Ascending aorta (tissue), 2 donors: Measurements from ENCODE around the gene SCARB2. TPM values are rescaled to one million over a fixed set of nuclear protein-coding genes. Genes with fewer than 3 reads are reported as not detected.

Experiments used
- DNase-seq, 2 donors: peaks; one replicate each; pipeline ENCODE4 v3.0.0-alpha.2; 2019; ENCODE audit warnings: low spot score in 2 of 2
- H3K27ac ChIP-seq, 2 donors: fragments of 200-600 bp; sonication (generic); one replicate each; pipeline ENCODE4 v1.5.1; 2016 to 2017; ENCODE audit warnings: mild to moderate bottlenecking in 1 of 2
- H3K27me3 ChIP-seq: fragments of 200-600 bp; sonication (generic); one replicate; pipeline ENCODE4 v1.5.1; 2017
- H3K36me3 ChIP-seq, 2 donors: fragments of 200-600 bp; sonication (generic); one replicate each; pipeline ENCODE4 v1.5.1; 2016
- H3K4me1 ChIP-seq, 2 donors: fragments of 200-600 bp; sonication (generic); one replicate each; pipeline ENCODE4 v1.5.1; 2016 to 2017; ENCODE audit warnings: mild to moderate bottlenecking in 1 of 2
- H3K4me3 ChIP-seq, 2 donors: fragments of 200-600 bp; sonication (generic); one replicate each; pipeline ENCODE4 v1.5.1; 2016 to 2017; ENCODE audit warnings: mild to moderate bottlenecking in 1 of 2
- H3K9me3 ChIP-seq, 2 donors: fragments of 200-600 bp; sonication (generic); one replicate each; pipeline ENCODE4 v1.5.1; 2016
- intact Hi-C: fragments of 100-400 bp; cut with DNase I; formaldehyde crosslinking; loops from one replicate; pipeline ENCODE4 v1.15.1; 2023
- total RNA-seq: library from RNA; depleted of rRNA; stranded (reverse); fragments of >200 nt; gene quantifications from one replicate; pipeline ENCODE4 v1.1.0, GENCODE V29; 2016
- TF ChIP-seq, protein P1 (sequence below), 3 experiments: fragments of 200-600 bp in 2 of 3; fragments of 450-650 bp in 1 of 3; sonication (generic) in 2 of 3; IDR thresholded peaks; one replicate each; pipeline ENCODE4 v1.5.1; 2016 to 2019; ENCODE audit warnings: antibody characterized with exemption in 3 of 3, mild to moderate bottlenecking in 1 of 3, moderate library complexity in 1 of 3

Gene SCARB2
- total RNA-seq, 1 donor from 2014 or later, result 94.1 TPM

DNA sequence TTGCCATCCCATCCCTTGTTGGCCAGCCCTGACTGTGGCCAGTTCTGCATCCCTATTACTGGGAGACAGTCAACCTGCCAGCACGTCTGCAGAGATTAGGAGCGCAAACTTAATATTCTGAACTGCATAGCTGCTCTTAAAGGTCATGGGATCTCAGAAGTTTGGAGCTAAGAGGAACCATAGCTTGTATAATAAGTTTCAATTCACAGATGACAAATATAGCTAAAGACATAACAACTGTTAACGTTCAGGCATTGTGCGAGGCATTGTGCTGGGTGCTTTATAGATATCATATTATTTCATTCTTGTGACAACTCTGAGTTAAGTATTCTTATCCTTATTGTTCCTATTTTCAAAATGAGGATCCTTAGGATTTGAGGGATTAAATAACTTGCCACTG is 3.7 kb downstream of the SCARB2 start:
- Histone ChIP-seq H3K9me3 (no peaks in the 10 kb centered on the region), H3K4me3 (peak overlapping the region in 1 of 2 donors; percentile 97), H3K27ac (peak overlapping the region; percentile 84 to 99), H3K36me3 (no peaks in the 10 kb centered on the region), H3K4me1 (peaks cover 14 to 80% of the 10 kb centered on the region in 2 donors), H3K27me3 (no peaks in the 10 kb centered on the region)
- TF ChIP-seq, protein P1, sequence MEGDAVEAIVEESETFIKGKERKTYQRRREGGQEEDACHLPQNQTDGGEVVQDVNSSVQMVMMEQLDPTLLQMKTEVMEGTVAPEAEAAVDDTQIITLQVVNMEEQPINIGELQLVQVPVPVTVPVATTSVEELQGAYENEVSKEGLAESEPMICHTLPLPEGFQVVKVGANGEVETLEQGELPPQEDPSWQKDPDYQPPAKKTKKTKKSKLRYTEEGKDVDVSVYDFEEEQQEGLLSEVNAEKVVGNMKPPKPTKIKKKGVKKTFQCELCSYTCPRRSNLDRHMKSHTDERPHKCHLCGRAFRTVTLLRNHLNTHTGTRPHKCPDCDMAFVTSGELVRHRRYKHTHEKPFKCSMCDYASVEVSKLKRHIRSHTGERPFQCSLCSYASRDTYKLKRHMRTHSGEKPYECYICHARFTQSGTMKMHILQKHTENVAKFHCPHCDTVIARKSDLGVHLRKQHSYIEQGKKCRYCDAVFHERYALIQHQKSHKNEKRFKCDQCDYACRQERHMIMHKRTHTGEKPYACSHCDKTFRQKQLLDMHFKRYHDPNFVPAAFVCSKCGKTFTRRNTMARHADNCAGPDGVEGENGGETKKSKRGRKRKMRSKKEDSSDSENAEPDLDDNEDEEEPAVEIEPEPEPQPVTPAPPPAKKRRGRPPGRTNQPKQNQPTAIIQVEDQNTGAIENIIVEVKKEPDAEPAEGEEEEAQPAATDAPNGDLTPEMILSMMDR (IDR thresholded peaks at IDR 0.05), result no peak
- DNase-seq, result no peak
- intact Hi-C loops, result loop anchor here (5.0 kb wide), 2 partner anchors 218 to 947 kb away; partner anchors contain the start of genes CCNG2 and SDAD1

DNA sequence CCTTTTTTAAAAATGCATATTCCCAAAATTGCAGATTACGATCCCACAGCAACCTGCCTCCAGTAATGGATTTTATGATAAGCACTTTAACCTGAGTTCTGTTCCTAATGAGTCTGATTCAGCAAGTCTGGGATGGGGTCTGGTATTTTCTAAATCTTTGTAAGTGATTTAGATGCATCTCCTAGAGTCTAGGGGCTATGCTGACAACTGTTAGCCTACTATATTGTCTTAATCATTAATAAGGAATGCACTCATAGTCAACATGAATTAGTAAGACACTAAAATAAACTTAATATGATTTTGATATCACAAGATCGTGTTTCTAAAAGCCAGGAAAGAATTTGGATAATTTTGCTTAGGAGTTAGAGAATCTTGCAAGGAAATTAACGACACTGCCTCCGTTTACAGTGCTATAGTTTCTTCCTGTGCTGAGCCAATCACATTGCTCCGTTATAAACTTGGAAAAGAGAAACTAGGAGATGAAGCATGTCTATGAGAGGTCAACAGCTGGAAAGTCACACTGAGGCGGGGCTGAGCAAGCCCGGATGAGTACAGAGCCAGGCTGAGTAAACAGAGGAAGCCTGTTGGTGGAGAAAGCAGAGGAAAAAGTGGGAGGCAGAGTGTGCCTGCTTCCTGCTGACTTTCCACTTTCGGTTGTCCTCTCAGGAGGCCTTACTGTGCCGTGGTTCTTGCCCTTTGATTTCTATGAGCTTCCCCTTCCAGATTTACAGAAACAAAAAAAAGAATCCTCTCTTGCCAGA is 5.4 kb downstream of the SCARB2 start:
- H3K4me1 ChIP-seq, result peaks cover 10 to 73% of the 10 kb centered on the region in 2 donors
- TF ChIP-seq, protein P1 (IDR thresholded peaks at IDR 0.05), result no peak

GRCh38 chr4:76207549-76207948 is 6.1 kb downstream of the SCARB2 start:
- Histone ChIP-seq H3K36me3 (peaks cover 0 to 3% of the 10 kb centered on the region in 2 donors), H3K4me3 (no peak overlapping the region), H3K27me3 (no peaks in the 10 kb centered on the region), H3K4me1 (peaks cover 10 to 73% of the 10 kb centered on the region in 2 donors), H3K9me3 (no peaks in the 10 kb centered on the region), H3K27ac (peak overlapping the region; percentile 84 to 99)
- no peak for DNase-seq
- TF ChIP-seq, protein P1 (IDR thresholded peaks at IDR 0.05), result no peak
- intact Hi-C loops, result no loop called here

More for the DNA sequence above, 5.4 kb downstream of the SCARB2 start:
- intact Hi-C loops, result no loop called here
- peak overlapping the region; percentile 27 to 52 for H3K4me3 ChIP-seq
- peak overlapping the region; percentile 84 to 99 for H3K27ac ChIP-seq
- H3K36me3 ChIP-seq, result peaks cover 0 to 3% of the 10 kb centered on the region in 2 donors
- H3K27me3 ChIP-seq, result no peaks in the 10 kb centered on the region
- no peaks in the 10 kb centered on the region for H3K9me3 ChIP-seq
- peak; percentile 68 to 88 for DNase-seq

DNA sequence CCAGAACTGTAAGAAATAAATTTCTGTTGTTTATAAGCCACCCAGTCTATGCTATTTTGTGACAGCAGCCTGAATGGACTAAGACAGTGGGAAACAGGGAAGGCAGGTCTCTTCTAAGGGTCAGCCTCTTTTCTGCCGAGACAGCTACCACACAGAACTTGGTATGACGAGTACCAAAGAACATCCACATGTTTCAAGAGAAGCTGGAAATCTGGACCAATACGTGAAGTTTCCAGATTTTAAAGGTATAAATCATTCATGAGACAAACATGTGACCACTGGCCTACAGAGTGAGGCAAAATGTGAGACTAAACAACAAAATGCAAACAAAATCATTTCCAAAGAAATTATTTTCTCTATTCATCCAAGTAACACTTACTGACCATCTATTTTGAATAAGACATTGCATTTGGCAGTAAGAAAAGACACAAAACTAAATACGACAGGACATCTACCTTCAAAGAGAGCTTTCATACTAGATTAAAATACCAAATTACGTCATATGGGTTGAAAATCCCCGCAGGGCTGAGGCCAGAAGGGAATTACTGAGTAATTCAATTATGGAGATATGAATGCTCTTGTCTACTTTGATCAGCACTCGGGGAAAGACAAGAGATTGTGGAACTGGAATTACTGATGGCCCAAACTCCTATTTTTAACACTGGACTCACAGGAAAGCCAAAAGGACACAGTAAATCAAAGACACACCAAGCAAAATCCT is 7.2 kb downstream of the SCARB2 start:
- TF ChIP-seq, protein P1 (IDR thresholded peaks at IDR 0.05), result no peak
- Histone ChIP-seq H3K36me3 (peaks cover 0 to 3% of the 10 kb centered on the region in 2 donors), H3K4me1 (peaks cover 6 to 63% of the 10 kb centered on the region in 2 donors), H3K4me3 (no peak overlapping the region), H3K27ac (peak overlapping the region; percentile 52 to 99), H3K9me3 (no peaks in the 10 kb centered on the region), H3K27me3 (no peaks in the 10 kb centered on the region)
- DNase-seq, result no peak
- intact Hi-C loops, result no loop called here

- H3K27me3 ChIP-seq, result no peaks in the 10 kb centered on the region
- H3K27ac ChIP-seq, result peak overlapping the region; percentile 52 to 99
- DNase-seq, result no peak
- no peaks in the 10 kb centered on the region for H3K9me3 ChIP-seq
- H3K4me1 ChIP-seq, result peaks cover 5 to 55% of the 10 kb centered on the region in 2 donors
- no peak overlapping the region for H3K4me3 ChIP-seq
- peaks cover 0 to 3% of the 10 kb centered on the region in 2 donors for H3K36me3 ChIP-seq
- TF ChIP-seq, protein P1 (IDR thresholded peaks at IDR 0.05), result no peak
- intact Hi-C loops, result no loop called here
Measured at GRCh38 chr4:76205476-76205875, 8.1 kb downstream of the SCARB2 start.
